GM18508 (cell line): ENCODE data around the gene GMEB2.
"Not testable (repeated sequence)": the region's sequence is repeated elsewhere in the genome, so short reads cannot be mapped to it uniquely, and the experiment has no call there.

Source experiments
- ATAC-seq: cut with Tn5 transposase; IDR thresholded peaks from one replicate; pipeline ENCODE4 v1.9.1; 2021; ENCODE audit warnings: moderate number of reproducible peaks; ENCODE audit not compliant: insufficient read depth, unreplicated experiment

The GMEB2 gene

GRCh38 chr20:63640686-63641085 is 13.8 kb upstream of the GMEB2 start:
- ATAC-seq, result not testable (repeated sequence)

DNA sequence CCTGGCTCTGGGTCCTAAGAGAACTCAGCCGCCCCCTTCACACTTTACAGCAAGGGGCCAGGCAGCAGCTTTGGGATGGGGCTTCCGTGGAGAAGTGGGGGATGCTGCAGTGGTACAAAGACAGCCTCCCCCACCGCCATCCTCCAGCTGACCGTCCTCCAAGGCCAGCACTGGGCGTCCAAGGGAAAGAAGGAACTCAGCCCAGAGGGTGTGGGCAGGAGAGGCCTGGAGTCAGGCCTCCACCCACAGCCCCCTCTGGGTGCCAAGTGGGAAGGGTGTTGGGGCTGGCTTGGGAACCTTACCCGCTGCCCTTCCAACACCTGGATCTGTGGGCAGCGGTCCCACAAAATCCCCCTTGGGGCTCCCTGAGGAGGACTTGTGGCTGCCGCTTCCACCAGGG is 13.2 kb upstream of the GMEB2 start:
- no peak for ATAC-seq

DNA sequence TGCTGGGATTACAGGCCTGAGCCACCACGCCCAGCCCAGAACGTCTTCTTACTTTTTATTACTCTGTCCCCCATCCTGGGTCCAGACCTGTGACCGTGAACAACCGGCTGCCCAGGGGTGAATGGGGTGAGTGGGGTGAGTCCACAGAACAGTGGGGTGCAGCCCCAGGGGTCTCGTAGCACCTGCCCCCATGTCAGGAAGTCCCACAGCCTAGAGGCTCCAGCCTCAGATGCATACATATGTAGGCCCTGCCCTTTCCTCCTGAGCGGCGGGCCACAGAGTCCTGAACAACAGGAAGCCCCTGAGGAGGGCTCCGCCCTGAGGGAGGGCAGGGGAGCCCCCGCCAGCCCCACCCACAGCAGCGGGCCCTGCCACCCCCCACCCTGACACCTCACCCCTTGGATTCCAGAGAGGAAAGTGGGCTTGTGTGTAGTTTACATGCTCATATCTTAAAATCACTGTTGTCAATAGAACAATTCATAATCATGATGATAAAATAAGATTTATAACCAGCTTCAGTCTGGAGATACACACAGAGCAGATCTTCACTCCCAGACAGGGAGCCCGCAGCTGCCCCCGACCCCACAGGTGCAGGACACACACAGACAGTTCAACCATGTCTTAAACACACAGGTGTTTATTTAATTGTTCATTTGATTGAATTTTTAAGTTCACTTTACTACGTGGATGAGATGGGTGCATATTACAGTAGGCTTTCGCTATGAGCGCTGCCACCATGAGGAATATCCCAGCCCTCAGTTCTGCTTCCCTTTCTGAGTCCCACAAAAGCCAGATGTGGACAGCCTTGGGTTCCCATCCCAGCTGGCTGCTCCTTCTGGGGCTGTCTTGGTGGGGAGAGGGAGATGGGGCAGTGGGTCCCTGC is 12.4 kb upstream of the GMEB2 start:
- ATAC-seq, result no peak

GRCh38 chr20:63636752-63637628 is 10.1 kb upstream of the GMEB2 start:
- no peak for ATAC-seq

- ATAC-seq, result no peak
These were observed 8.7 kb upstream of the GMEB2 start for GRCh38 chr20:63635431-63636141.

GRCh38 chr20:63633732-63634131 is 6.8 kb upstream of the GMEB2 start:
- ATAC-seq, result no peak

DNA sequence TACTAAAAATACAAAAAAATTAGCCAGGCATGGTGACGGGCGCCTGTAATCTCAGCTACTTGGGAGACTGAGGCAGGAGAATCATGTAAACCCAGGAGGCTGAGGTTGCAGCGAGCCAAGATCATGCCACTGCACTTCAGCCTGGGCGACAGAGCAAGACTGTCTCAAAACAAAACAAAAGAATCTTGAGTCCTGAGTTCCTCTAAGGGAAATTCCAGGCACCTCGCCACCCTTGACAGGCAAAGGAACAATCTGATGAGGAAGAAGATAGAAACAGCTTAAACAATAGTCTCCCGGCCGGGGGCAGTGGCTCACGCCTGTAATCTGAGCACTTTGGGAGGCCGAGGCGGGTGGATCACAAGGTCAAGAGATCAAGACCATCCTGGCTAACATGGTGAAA is 4.5 kb upstream of the GMEB2 start:
- ATAC-seq, result not testable (repeated sequence)

GRCh38 chr20:63630956-63631355 is 4.1 kb upstream of the GMEB2 start:
- ATAC-seq, result not testable (repeated sequence)

- no peak for ATAC-seq
These were observed 1.5 kb upstream of the GMEB2 start for GRCh38 chr20:63628246-63628975.

DNA sequence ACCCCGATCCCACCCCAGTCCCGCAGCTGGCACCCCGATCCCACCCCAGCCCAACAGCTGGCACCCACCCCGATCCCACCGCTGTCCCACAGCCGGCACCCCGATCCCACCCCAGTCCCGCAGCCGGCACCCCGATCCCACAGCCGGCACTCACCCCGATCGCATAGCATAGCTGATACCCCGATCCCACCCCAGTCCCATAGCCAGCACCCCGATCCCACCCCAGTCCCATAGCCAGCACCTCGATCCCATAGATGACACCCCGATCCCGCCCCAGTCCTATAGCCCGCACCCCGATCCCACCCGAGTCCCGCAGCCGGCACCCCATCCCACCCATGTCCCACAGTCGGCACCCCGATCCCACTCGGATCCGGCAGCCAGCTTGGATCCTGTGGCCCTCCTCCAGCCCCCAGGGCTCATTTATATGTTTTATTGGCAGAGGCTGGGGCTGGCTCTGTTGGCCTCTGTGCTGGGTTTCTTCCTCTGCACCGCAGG is 897 bp upstream of the GMEB2 start:
- ATAC-seq, result no peak

GRCh38 chr20:63627129-63627750 is 339 bp upstream of the GMEB2 start:
- ATAC-seq, result peak; percentile 59

DNA sequence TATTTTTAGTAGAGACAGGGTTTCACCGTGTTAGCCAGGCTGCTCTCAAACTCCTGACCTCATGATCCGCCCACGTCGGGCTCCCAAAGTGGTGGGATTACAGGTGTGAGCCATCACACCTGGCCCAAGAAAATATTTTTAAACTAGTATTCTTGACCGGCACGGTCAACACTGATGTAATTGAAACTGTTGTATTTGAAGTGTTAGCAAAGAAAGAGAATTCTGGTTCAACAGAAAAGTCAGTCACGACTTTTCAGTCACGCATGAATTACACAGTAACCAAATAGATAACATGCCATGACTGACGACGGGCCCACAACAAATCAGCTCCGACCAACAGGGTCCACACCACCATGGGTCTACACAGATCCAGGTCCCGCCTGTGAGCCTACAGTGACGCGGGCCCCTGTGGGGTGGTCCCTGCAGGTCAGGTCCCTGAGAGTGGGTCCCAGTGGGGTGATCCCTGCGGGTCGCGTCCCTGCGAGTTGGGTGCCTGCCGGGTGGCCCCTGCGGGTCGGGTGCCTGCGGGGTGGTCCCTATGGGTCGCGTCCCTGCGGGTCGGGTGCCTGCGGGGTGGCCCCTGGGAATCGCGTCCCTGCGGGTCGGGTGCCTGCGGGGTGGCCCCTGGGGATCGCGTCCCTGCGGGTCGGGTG is 1.0 kb downstream of the GMEB2 start:
- ATAC-seq, result no peak

DNA sequence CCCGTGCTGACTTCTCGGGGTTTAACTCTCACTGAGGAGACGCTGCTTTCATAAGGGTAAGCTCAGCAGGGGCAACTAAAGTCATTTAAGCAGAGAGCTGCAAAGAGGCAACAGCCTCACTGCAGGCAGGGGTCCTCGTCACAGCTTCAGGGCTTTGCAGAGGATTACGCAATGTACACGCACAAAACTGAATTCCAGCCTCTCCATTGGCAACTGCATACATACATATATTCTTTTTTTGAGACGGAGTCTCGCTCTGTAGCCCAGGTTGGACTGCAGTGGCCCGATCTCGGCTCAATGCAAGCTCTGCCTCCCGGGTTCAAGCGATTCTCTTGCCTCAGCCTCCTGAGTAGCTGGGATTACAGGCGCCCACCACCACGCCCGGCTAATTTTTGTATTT is 2.4 kb downstream of the GMEB2 start:
- no peak for ATAC-seq

DNA sequence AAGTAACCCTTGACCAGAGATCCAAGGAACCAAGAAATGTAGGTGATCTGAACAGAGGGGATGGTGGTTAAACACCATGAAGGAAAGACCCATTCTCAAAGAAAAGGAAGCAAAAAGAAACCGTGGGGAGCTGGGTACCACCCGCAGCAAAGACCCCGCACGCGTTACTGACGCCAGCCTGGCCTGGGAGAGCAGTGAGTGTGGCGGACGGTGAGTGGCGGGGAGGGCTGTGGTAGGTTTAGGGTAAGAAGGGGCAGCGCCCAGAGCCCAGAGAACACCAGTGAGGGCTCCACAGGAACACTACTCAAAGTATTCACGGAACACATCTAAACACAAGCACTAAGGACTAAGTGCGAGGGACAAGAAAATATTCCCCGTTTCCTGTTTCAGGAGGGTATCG is 4.2 kb downstream of the GMEB2 start:
- ATAC-seq, result no peak

DNA sequence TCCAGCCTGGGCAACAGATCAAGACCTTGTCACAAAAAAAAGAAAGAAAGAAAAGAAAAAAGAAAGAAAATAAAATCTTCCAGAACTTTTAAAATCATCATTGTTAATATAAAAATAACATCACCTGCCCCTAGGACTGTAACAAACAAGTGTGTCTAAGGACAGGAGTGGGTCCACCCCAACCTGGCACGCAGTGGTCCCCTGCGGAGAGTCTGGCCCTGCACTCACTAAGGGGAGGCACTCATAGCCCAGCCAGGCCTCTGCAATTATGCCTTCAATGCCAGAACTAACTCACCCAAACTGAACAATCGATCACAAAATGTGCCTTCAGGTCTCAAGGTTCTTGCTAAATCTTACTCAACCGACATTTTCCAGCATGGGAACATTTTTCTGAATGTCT is 4.8 kb downstream of the GMEB2 start:
- no peak for ATAC-seq

- ATAC-seq, result no peak
These were observed 5.9 kb downstream of the GMEB2 start for GRCh38 chr20:63620991-63621390.

GRCh38 chr20:63619505-63619904 is 7.4 kb downstream of the GMEB2 start:
- ATAC-seq, result no peak

DNA sequence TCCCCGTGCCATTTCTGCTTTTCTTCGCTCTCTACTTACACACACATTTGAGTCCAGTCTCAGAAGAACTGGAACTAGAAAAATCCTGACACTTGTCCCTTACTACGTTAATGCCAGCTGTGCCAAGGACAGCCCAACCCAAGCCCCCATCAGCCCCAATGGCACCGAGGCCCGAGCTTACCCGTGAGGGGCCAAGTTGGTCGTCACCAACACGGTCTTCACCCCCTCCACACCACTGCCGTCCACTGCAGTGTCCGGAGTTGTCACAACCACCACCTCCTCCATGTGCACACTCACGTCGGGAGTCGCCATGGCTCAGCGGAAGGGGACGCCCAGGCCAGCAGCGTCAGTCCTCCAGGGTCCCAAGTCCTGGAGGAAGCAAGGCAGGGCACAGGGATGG is 7.8 kb downstream of the GMEB2 start:
- no peak for ATAC-seq
